ENCODE data around the gene FKBP7.
"Not testable (repeated sequence)": the region's sequence is repeated elsewhere in the genome, so short reads cannot be mapped to it uniquely, and the experiment has no call there.

The FKBP7 gene

DNA sequence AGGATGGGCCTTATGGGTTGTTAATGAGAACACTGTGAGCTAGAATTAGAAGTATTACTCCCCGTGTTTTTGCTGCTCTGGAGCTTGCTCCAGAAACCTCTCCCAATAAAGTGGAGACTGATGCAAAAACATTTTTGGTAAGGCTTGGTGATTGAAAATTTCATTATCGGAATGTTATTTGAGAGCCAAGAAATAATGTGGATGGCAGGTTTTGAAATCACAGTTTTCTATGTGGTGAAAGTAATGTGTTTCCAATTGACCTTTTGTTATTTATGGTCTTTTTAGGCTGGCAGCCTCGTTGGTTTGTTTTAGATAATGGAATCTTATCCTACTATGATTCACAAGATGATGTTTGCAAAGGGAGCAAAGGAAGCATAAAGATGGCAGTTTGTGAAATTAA, 7.0 kb upstream of the FKBP7 start:
- DNase-seq (ENCODE audit: low read depth) = no peak

DNA sequence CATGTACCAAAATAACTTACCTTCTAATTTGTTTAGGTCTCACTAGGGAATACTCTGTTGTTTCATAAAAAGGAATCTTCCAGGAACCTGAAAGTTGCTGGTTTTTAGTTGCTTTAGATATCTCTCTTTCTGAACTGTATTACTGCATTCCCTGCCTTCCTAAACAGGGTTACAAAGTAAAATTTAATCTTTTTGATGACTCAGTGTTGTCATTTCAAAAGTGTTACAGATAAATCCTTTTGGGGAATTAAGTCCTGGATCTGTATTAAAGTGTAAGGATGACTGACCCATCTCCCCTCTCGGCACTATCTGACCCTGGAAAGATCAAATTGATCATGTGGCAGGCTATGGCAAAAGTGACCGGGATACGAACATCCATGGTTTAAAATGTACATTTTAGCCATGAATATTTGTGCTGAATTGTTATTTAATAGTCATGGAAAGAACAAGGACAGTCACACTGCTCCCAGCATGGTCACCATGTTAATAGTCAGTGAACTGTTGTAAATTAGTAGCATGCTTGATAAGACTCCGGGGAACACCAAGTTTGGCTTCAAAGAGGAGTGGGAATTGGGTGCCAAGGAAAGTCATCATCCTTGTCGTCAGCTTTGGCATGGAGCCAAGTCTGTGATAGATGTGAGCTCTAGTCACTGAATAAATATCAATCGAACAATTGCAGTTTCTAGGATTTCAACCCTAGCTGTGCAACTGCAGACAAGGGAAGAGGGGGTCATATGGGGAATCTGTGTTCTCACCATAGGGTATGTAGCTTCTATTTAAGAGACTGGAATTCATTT, 6.0 kb upstream of the FKBP7 start:
- DNase-seq (ENCODE audit: low read depth) = no peak

DNA sequence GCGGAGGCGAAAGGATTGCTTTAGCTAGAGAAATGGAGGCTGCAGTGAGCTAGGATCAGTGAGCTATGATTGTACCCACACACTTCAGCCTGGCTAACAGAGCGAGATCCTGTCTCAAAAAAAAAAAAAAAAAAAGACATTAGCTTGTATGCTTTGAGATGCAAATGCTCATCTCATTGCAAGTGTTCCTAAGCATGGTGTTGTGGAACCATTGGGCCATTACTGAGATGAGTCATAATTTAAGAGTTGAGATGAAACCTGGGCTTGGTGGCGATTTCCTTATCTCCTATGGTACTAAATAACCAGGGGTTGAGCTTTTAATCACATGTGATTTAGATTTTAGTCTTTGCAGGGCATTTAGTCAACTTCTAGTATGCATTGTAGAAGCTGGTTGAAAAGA, 4.0 kb upstream of the FKBP7 start:
- DNase-seq (ENCODE audit: low read depth) = no peak

DNA sequence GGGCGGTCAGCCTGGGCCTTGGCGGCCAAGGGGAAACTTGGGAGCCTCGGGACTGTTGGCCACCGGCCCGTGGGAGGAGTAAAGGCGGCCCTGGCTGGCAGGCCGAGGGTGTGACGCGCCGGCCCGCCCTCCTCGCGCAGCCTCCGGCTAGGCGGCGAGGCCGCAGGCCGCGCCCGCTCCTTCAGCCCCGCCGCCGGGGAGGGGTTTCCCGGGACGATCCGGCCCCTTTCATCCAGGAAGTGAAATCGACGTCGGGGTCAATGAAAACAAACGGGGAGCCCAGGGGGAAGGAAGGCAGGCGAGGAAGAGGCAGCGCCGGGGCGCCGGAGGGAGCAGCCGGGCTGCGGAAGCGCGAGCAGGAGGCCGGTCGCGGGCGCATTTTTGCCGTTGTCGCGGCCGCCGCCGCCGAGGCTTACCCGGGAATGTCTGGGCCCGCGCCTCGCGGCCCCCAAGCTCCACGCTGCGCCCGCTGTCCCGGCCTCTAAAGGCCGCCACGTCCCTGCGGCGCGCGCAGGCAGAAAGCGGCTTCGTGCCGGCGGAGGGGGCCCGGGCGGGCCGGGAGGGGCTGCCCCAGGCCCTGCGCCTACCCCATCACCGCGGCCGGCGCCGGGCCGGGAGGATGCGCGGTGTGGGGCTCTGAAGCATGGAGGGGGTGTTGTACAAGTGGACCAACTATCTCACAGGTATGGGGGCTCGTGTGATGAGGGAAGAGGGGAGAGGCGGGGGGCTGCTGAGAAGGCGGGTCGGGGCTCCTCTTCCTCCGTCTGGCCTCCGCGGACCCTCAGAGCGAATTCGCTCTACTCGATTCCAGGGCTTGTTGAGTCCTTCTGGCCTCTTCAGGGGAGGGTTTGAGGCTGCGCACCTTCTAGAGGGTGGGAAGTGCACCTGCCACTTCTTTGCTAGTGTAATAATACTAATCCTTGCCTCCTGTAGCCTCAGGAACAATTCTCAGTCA, 2.1 kb upstream of the FKBP7 start, which contains the start of gene PLEKHA3:
Gene PLEKHA3, plus strand, starts transcription at position 231 of the 955 bp plus-strand sequence. Its CDS starts 413 bp downstream, at position 644.
- peak; percentile 64 for DNase-seq (ENCODE audit: low read depth)

DNA sequence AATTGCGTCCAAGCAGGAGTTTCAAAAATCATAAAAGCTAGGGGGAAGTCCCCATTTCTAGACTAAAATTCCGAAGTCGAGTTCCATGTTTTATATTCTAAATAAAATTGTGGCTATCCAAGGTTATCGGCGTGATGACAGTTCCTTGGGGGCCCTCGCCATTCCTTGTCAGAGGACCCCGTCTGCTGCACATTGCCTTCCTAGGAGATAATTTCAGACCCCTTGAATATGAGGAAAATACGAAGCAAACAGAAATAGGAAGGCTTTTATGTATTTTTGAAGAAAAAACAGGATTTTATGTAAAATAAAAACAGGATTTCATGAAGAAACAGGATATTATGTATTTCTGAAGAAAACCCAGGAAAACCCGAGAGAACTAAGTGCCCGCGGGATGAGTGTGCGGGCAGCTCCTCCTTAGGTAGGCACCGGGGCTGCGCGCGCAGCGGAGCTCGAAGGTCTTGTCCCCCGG, 1.4 kb upstream of the FKBP7 start:
- DNase-seq (ENCODE audit: low read depth) = no peak

DNA sequence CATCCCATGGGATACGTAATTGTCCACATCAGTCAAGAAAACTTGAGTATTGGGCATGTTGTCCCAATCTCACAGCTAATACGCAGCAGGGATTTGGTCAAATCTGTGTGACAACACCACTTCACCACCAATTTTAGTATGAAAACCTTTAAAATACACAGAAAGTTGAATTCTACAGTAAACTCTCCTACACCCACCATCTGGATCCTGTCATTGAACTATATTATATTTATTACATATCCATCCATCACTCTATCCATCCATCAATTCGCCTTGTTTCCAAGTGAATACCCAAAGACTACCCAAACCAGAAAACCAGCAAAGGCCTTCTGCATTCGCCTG, 846 bp upstream of the FKBP7 start:
- no peak for DNase-seq (ENCODE audit: low read depth)

DNA sequence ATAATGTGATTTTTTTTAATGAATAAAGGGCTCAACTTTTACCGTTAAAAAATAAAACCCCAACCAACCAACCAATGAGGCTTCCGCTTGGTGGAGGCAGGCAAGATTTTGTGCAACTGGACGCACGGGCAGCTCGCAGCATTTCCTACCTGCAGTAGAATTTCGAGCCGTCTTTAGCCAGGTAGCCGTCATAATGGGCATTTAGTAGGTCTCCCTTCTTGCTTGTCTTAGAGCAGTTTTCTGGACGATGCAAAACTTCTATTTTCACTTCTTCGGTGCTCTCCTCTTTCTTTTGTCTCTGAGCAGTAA, 316 bp downstream of the FKBP7 start:
- no peak for DNase-seq (ENCODE audit: low read depth)

DNA sequence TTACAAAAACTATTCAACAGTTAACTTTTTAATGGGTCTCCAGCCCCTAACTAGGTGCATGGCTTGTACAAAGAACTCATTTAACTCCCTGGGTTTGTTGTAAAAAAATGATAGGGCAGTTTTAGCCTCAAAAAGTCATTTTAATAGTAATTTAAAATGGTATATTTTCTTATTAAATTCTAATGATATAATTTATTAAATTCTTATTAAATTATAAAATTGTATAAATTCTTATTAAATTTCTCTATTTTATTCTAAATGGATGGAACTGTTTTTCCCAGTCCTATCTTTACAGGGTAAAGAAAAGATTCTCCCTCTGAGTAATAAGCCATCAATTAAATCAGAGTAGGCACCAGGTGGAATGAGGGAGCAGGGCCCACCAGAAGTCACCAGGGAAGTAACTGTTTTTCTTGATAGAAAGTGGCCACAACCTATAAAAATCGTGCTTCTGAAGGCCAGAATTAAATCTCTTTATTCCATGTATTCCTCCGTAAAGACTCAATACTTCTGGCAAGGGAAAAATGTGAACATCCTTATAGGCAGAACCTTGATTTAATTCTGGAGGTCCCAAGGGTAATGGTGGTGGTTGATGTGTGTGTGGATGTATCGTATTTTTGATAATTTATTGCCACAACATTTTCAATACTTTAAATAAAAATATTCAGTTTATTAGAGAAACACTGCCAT, 814 bp downstream of the FKBP7 start:
- no peak for DNase-seq (ENCODE audit: low read depth)

DNA sequence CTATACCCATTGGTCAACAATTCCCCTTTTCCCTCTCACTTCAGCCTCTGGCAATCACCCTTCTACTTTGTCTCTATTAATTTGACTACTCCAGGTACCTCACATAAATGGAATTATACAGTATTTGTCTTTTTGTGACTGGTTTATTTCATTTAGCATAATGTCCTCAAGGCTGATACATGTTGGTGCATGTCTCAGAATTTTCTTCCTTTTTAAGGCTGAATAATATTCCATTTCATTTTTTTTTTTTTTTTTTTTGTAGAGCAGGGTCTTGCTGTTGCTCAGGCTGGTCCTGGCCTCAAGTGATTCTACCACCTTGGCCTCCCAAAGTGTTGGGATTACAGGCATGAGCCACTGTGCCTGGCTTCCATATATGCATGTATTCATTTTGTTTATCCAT, 1.9 kb downstream of the FKBP7 start:
- no peak for DNase-seq (ENCODE audit: low read depth)

DNA sequence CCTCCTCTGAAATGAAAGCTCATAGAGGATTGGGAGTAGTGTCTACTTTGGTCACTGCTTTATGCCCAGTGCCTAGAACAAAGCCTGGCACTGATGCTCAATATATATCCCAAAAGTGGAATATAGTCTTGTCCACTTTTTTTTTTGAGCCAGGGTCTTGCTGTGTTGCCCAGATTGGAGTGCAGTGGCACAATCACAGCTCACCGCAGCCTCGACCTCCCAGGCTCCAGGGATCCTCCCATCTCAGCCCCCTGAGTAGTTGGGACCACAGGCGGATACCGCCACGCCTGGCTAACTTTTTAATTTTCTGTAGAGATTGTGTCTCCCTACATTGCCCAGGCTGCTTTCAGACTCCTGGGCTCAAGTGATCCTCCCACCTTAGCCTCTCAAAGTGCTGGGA, 3.8 kb downstream of the FKBP7 start:
- DNase-seq (ENCODE audit: low read depth) = no peak

DNA sequence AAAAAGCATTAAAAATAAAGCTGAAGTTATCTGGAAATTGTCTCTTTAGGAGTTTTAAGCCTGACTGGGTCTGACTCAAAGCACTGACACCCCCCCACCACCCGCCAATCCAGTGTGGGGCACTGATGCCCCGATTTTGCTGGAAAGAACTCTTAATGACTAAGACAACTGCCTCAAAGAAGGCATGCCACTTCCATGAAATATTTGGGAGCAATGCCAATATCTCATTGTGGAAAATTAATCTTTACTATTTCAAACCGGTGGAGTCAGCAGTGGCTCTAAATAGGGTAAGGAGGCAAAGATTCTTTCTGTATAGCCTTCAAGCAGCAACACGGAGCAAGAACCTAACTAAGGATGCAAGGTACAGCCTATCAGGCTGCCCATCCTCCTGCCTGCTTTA, 4.5 kb downstream of the FKBP7 start:
- DNase-seq (ENCODE audit: low read depth) = no peak

DNA sequence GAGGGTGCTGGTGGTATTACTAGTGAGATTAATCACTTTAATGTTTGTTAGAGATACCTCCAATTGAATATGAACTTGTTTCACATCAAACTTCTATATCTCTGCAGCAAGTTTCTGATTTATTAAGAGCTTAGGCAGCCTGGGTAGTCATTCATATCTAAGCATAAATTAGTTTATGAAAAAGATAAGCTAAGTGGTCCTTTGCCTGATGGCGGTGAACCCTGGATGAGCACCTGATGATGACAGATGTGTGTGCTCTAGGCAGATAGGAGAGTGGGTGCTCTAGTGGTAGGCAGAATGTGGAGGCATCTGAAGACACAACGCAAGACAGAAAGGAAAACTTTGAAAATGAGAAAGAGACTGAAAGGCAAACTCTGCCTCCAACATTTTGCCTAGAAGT, 5.0 kb downstream of the FKBP7 start:
- DNase-seq (ENCODE audit: low read depth) = no peak

DNA sequence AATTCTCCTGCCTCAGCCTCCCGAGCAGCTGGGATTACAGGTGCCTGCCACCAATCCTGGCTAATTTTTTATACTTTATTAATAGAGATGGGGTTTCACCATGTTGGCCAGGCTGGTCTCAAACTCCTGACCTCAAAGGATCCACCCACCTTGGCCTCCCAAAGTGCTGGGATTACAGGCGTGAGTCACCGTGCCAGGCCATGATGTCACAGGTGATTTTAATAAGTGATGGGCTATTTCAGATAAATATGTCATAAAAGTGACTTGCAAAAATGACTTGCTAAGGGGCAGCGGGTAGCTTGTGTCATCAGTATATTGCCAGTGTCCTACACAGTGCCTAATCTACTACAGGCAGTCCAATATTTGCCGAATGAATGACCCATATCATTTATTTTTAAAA, 7.1 kb downstream of the FKBP7 start:
- not testable (repeated sequence) for DNase-seq (ENCODE audit: low read depth)

DNA sequence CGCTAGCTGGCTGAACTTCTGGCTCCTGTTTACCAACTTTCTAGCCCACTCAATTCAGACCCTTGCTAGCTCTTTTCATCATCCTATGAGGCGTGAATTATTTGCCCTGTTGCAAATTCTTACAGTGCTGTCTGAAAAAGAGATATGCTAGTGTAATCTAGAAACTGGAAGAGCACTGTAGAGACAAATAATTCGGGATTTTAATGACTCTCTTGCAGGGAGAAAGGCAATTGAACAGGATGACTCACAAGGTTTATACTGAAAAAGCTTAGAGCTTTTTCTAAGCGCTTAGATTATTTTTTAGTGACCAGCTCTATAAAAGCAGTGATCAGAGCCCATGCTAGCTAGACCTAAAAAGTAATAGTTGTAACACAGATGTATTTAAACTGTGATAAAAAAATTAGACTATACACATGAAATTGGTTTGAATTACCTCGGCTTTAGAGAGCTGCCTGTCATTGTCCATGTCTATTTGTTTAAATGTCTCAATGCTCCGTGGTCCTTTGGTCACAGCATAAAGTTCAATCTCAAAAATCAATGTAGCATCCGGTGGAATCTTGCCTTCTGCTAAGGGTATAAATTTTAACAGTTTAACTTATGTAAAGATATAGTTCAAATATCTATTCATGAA, 9.1 kb downstream of the FKBP7 start:
- DNase-seq (ENCODE audit: low read depth) = no peak

DNA sequence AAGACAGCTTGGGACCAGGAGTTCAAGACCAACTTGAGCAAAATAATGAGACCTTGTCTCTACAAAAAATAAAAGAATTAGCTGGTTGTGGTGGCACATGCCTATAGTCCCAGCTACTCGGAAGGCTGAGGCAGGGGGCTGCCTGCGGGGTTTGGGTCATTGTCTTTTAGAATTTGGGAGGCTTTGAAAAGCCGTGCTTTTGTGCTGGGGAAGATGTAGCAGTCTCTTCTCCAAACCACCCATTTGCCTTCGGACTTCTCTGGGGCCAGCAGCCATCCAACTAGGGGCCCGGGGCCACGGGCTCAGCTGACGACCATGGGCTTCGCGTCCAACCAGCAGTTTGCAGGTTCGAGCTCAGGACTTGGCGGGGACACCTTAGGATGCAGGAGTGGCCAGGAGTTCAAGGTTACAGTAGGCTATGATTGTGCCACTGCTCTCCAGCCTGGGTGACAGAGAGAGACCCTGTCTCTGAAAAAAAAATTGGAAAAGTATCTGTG, 21.0 kb downstream of the FKBP7 start:
- DNase-seq (ENCODE audit: low read depth) = no peak

DNA sequence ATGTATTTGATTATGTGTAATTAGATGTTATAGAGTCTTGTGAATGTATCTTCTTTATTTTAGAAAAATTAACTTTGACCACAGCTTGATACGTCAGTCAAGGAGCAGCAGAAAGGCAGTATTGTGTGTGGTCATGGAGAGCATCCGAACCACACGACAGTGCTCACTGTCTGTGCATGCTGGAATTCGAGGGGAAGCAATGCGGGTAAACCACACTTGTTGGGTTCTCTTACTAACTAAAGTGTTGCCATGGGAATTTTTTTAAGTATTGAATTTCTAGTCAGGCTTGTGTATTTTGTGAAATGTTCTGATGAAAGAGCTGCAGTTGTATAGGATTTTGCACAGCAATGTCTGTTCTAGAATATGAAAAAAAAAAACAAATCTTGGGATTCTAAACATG, 22.5 kb downstream of the FKBP7 start:
- no peak for DNase-seq (ENCODE audit: low read depth)

DNA sequence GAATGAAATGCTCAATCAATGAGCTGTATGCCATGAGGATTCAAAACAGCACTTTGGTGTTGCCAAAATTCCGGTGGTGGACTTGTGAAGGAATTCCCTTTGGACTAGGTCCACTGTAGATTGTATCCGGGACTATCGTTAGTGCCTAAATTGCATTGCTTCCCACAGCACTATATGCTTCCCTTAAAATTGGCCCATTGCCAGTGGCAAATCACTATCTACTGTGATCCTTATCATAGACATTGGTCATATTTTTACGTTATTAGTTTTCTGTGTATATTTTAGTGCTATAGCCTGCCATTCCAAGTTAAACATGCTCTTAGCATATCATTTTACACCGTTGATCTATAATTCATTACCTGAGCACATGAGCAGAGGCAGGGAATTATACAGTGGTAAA, 25.5 kb downstream of the FKBP7 start:
- DNase-seq (ENCODE audit: low read depth) = no peak

DNA sequence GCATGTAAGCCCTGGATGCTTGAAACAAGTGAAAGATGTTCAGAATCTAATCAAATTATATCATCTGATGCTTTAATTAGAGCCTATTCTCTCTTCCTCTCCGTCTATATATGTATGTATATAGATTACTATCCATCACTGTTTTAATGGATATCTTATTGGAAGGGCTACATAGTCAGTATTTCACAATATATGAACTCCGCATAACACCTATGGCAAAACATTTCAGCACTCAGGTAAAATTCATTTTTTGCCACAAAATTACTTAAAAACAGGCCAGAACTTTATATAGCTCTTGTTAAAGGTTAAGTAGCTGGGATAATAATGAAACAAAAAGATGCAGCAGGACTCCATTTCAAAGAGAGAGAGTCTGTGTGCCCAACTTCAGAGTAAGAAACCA, 26.1 kb downstream of the FKBP7 start:
- DNase-seq (ENCODE audit: low read depth) = no peak

DNA sequence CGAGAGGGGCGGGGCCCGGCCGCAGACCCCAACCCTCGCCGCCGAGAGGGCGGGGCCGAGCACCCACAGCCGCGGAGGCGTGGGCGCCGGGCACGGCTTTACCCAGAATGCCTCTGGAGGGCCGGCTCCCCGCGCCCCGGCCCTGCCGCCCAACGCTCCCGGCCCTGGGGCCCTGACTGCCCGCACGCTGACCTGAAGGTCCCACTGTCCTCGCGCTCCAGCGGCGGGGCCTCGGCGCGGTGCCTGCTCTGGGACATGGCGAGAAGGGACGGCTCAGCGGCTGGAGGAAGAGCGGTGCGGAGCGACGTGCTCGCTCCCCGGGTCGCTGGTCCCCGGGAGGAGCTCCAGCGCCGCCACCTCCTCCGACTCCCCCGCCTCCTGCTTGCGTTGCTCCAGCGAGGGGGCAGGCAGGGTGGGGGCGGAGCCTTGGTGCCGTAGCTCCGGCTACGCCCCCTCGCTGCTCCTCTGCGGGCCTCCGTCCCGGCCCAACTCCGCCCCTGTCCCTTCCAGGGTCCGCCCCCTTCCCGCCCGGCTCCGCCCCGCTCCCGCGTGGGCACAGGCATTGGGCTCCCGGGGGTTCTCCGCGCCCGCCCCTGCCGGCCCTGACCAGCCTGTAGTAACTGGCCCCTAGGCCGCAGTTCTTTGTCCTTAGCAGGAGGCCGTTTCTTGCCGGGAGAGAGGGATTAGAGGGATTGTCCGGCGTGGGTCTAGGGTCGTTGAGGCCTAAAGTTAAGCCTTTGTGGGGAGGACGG, 27.4 kb downstream of the FKBP7 start, which contains the start of the genes PJVK and PRKRA:
Gene PJVK, plus strand, starts transcription at position 605 of the 752 bp plus-strand sequence. CDS start 2,032 bp downstream, outside the sequence.
Gene PRKRA, minus strand, starts transcription at position 402 of the 752 bp plus-strand sequence. Its CDS starts 145 bp downstream, at position 257.
- DNase-seq (ENCODE audit: low read depth) = peak; percentile 88

DNA sequence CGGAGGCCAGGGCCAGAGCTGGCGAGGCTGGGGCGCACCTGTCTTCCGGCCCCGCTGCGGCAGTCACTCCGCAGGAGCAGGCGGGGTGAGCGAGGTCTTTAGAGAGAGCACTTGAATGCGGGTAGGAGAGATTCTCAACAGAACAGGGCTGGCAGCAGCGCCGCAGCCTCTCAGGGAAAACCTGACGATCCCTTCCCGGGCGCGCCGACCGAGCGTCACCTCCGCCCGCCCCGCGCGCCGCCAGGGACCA, 28.0 kb downstream of the FKBP7 start:
- DNase-seq (ENCODE audit: low read depth) = no peak

Data from stimulated activated CD8-positive, alpha-beta memory T cell treated with anti-CD3 and anti-CD28 coated beads, Interleukin-15, amount 100 ng/mL, for 24 hours (primary cell).